ENCODE data around the gene C1QL2.

GRCh38 chr2:119149611-119150010 lies 8.9 kb downstream of the C1QL2 start:
- no peak for TF ChIP-seq ZNF274 (IDR thresholded peaks at IDR 0.05; ENCODE audit: low read depth, low read length)
- TF ChIP-seq YY1 (IDR thresholded peaks at IDR 0.05; ENCODE audit: insufficient read depth, insufficient read length): no peak
